Activated gamma-delta T cell (primary cell): ENCODE results near the gene DNER.
"Not testable (repeated sequence)": the region's sequence is repeated elsewhere in the genome, so short reads cannot be mapped to it uniquely, and the experiment has no call there.

Experiments
- DNase-seq: peaks from one replicate; lab custom pipeline; 2025; lab: John Stamatoyannopoulos, UW

DNER gene

DNA sequence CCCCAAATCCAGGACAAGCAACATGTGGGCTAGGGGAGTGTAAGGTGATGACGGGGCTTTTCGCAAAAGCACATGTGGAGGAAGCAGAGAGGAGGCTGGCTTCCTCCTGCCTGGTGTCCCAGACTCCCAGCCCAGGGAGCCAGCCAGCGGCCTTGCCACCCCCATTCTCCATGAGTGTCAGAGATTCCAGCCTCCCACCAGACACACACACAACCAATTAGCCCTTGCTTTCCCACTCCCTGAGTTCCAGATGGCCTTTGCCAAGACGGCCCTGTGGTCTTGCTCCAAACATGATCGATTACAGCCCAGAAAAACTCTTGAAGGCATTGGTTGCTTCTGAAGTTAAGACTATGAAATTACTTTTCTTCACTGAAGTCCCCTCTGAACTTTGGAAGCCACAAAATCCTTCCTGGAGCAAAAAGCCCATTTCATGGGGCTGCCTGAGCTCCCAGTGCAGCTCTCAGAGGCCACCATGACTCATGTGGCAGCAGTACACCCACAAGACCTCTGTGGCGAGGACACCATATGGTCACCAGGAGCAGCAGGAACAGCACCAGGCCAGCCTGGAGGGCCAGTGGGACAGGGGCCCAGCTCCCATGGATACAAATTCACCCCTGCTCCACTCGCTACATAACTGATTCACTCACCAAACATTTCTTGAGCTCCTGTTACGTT lies 374.1 kb downstream of the DNER start:
- no peak for DNase-seq

DNA sequence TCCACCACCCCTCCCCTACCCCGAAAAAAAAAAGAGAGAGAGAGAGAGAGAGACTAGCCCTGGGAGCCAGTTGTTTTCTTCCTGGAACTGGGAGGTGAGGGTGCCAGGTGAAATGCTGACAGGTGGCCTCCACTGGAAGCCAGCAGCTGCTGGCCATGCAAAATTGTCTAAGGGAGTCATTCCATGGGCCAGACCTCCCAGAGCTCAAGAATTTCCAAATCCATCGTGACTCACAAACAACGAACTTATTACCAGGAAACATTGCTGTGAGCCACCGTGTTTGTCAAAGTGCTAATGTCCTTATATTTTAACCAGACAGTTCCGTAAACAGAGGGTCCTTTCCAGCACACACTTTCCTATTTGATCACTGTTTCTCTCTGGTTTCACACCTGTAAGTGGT lies 374.7 kb downstream of the DNER start:
- no peak for DNase-seq

DNA sequence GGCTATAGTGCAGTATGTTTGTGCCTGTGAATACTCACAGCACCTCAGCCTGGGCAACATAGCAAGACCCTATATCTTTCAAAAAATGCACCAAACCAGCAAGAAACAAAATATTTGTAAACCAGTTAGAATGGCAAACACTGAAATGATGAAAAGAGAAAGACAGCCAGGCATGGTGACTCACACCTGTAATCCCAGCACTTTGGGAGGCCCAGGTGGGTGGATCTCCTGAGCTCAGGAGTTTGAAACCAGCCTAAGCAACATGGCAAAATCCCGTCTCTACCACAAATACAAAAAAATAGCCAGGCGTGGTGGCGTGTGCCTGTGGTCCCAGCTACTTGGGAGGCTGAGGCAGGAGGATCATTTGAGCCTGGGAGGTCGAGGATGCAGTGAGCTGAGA lies 375.2 kb downstream of the DNER start:
- DNase-seq, result not testable (repeated sequence)

DNA sequence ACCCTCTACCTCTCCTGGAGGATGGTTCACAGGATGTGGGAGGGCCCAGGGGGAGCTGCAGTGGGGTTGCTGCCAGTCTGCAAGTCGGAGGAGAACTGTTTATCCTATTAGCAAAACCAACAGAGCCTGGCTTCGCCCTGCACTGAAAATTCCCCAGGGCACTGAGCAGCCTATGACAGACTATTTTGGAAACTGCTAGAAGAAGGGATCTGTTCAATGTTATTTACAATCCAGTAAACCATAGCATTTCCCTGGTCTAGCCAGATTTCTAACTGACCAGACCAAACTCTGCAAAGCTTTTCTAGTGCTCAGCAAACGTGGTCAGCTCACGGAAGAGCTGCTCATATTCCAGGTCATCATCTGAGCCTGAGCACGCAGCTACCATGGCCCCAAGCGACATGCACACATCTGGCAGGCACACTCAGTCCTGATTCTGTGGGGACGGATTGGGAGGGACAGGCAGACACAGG lies 378.4 kb downstream of the DNER start:
- no peak for DNase-seq

DNA sequence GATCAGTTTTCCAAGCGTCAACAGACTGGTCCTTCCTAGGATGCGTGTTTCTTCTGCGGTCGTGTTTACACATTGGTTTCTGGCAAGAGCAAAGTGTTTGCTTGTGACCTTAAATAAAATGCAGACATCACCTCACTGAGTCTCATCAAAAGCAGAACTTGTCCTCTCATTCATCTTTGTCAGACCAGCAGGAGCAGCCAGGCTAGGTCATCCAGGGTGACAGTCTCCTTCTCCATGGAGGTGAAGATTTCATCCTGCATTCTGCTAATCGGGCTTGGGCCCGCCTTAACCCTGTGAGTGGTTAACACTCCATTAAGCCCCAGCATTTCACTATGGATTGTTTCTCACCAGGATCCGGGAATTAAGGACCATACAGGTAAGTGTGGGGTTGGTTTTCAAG lies 379.0 kb downstream of the DNER start:
- no peak for DNase-seq

DNA sequence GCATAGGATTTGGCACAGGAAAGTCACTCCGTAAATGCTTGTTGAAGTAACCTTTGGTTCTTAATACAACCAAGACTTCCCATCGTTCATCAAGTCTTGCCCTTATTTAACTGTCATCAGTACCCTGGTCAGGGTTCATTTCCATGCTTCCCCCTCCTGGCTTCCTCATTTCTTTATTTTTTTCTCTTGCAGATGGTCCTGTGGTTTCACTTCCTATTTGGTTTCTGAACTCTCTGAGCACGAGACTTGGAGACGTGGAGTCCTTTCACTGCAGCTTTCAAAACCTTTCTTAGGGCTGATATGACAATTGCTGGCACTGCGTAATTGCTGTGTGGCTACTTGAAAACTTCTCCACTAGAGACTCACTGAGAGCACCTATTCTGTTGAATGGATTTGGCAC lies 383.4 kb downstream of the DNER start:
- no peak for DNase-seq

DNA sequence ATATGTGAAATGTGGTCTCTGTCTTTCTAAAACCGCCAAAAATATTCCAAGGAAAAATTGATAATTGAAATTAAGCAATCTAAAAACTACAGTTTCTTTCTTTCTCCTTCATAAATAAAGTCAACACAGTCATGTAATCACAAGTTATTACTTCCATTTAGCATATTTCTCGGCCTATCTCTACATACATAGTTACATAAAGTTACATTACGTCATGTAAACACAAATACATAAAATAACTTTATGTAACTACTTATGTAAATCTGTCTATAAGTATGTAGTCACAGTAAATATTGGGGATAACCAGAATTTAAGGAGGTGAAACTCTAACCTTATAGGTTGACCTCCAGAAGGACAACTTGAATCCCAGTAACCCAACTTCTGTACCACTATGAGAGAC lies 394.8 kb downstream of the DNER start:
- no peak for DNase-seq

DNA sequence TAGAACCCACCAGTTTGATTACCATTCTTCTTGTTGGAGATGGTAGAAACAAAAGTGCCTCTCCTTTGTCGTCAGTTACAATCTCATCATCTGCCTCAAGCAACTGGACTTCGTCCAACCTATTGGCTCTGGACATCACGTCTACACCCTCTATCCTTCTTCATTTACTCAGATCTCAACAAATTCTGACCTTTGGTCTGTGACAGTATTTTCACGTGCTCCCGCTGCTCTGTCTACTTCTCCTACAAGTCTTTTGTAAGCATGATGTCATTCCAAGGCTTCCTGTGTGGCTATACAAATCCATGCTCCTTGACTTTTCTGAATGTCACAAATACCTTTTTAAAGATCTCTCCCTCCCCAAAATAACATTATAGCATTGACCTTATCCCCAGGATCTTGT lies 400.2 kb downstream of the DNER start:
- no peak for DNase-seq

DNA sequence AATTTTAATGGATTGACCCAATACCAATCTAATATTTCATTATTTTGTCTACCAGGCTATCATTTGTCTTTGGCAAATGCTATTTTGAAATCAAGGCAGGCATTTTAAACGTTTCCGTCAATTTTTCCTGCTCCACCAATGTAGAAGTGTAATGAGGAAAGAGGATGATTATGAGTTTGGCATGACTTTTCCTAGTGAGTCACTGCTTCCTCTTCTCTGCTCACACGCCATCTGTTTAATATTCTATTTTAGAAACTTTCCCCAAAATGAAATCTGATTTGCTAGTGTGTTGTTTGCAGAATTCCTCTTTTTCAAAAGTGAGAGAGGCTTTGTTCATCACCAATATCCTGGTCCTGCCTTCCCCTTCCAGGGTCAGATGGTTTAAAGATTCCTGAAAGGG lies 400.8 kb downstream of the DNER start:
- DNase-seq, result no peak
